ENCODE data around the gene DFFA.

DFFA gene

GRCh38 chr1:10438677-10439163 lies 33.6 kb downstream of the DFFA start:
- Histone ChIP-seq H3K4me2 (ENCODE audit: low read length) (no peak overlapping the region), H2BK5ac (ENCODE audit: low read depth, low read length, poor library complexity) (no peak overlapping the region), H3K18ac (ENCODE audit: low read length) (no peak overlapping the region), H2BK12ac (ENCODE audit: low read length) (no peak overlapping the region), H4K12ac (ENCODE audit: low read depth, low read length) (no peak overlapping the region), H4K91ac (ENCODE audit: low read depth, low read length) (no peak overlapping the region), H3K79me1 (ENCODE audit: low read length) (no peaks in the 10 kb centered on the region), H3K4me1 (ENCODE audit: control insufficient read depth in 1 of 2, insufficient read depth in 2 of 2, low read length in 2 of 2) (peaks cover 3 to 4% of the 10 kb centered on the region in 2 experiments), H2AK5ac (ENCODE audit: low read length) (no peak overlapping the region), H4K8ac (ENCODE audit: low read depth, low read length) (no peak overlapping the region), H2BK120ac (ENCODE audit: insufficient read depth, low read length, poor library complexity) (no peak overlapping the region), H3K27ac (ENCODE audit: low read depth, low read length) (no peak overlapping the region), H3K14ac (ENCODE audit: low read length) (no peak overlapping the region), H3K9ac (ENCODE audit: low read length) (no peak overlapping the region), H3K36me3 (ENCODE audit: control insufficient read depth in 1 of 2, insufficient read depth in 2 of 2, low read length in 2 of 2) (peaks cover 0 to 2% of the 10 kb centered on the region in 2 experiments), H3K4ac (ENCODE audit: low read depth, low read length) (no peak overlapping the region), H3K4me3 (ENCODE audit: low read depth, low read length) (no peak overlapping the region), H2AFZ (ENCODE audit: insufficient read depth, low read length, poor library complexity) (no peak overlapping the region), H3K79me2 (ENCODE audit: control insufficient read depth, insufficient read depth, low read length, poor library complexity) (no peaks in the 10 kb centered on the region), H3K9me3 (ENCODE audit: insufficient read depth, low read depth, low read length) (no peaks in the 10 kb centered on the region), H3K23ac (ENCODE audit: low read length) (no peak overlapping the region), H3K27me3 (ENCODE audit: insufficient read depth, low read length) (no peaks in the 10 kb centered on the region)
- no peak for DNase-seq
- no CpG with 5 or more reads among the region's 7 CpGs for WGBS (ENCODE audit: extremely low coverage, insufficient coverage, insufficient read length)

GRCh38 chr1:10437052-10437451 lies 35.3 kb downstream of the DFFA start:
- Histone ChIP-seq H3K79me2 (ENCODE audit: control insufficient read depth, insufficient read depth, low read length, poor library complexity) (no peaks in the 10 kb centered on the region), H2AK5ac (ENCODE audit: low read length) (no peak overlapping the region), H3K9ac (ENCODE audit: low read length) (no peak overlapping the region), H3K4me3 (ENCODE audit: low read depth, low read length) (no peak overlapping the region), H3K27ac (ENCODE audit: low read depth, low read length) (no peak overlapping the region), H4K8ac (ENCODE audit: low read depth, low read length) (no peak overlapping the region), H3K4me1 (ENCODE audit: control insufficient read depth in 1 of 2, insufficient read depth in 2 of 2, low read length in 2 of 2) (peaks cover 3 to 4% of the 10 kb centered on the region in 2 experiments), H3K27me3 (ENCODE audit: insufficient read depth, low read length) (no peaks in the 10 kb centered on the region), H3K23ac (ENCODE audit: low read length) (no peak overlapping the region), H2BK120ac (ENCODE audit: insufficient read depth, low read length, poor library complexity) (no peak overlapping the region), H2BK5ac (ENCODE audit: low read depth, low read length, poor library complexity) (no peak overlapping the region), H3K18ac (ENCODE audit: low read length) (no peak overlapping the region), H3K36me3 (ENCODE audit: control insufficient read depth in 1 of 2, insufficient read depth in 2 of 2, low read length in 2 of 2) (peaks cover 0 to 2% of the 10 kb centered on the region in 2 experiments), H3K4ac (ENCODE audit: low read depth, low read length) (no peak overlapping the region), H3K4me2 (ENCODE audit: low read length) (no peak overlapping the region), H2AFZ (ENCODE audit: insufficient read depth, low read length, poor library complexity) (no peak overlapping the region), H4K91ac (ENCODE audit: low read depth, low read length) (no peak overlapping the region), H3K79me1 (ENCODE audit: low read length) (no peaks in the 10 kb centered on the region), H3K9me3 (ENCODE audit: insufficient read depth, low read depth, low read length) (no peaks in the 10 kb centered on the region), H2BK12ac (ENCODE audit: low read length) (no peak overlapping the region), H3K14ac (ENCODE audit: low read length) (no peak overlapping the region), H4K12ac (ENCODE audit: low read depth, low read length) (no peak overlapping the region)
- WGBS (ENCODE audit: extremely low coverage, insufficient coverage, insufficient read length): no CpG with 5 or more reads among the region's 1 CpG
- no peak for DNase-seq

GRCh38 chr1:10434590-10434989 lies 37.7 kb downstream of the DFFA start:
- H2AK5ac ChIP-seq (ENCODE audit: low read length): no peak overlapping the region
- no peaks in the 10 kb centered on the region for H3K36me3 ChIP-seq (ENCODE audit: control insufficient read depth in 1 of 2, insufficient read depth in 2 of 2, low read length in 2 of 2)
- H3K79me2 ChIP-seq (ENCODE audit: control insufficient read depth, insufficient read depth, low read length, poor library complexity): no peaks in the 10 kb centered on the region
- DNase-seq: no peak
- WGBS (ENCODE audit: extremely low coverage, insufficient coverage, insufficient read length): no CpG with 5 or more reads among the region's 5 CpGs
- H3K4me2 ChIP-seq (ENCODE audit: low read length): no peak overlapping the region
- no peak overlapping the region for H3K27ac ChIP-seq (ENCODE audit: low read depth, low read length)
- no peak overlapping the region for H2BK5ac ChIP-seq (ENCODE audit: low read depth, low read length, poor library complexity)
- H4K91ac ChIP-seq (ENCODE audit: low read depth, low read length): no peak overlapping the region
- no peak overlapping the region for H2AFZ ChIP-seq (ENCODE audit: insufficient read depth, low read length, poor library complexity)
- no peak overlapping the region for H4K12ac ChIP-seq (ENCODE audit: low read depth, low read length)
- H3K9me3 ChIP-seq (ENCODE audit: insufficient read depth, low read depth, low read length): no peaks in the 10 kb centered on the region
- H3K9ac ChIP-seq (ENCODE audit: low read length): no peak overlapping the region
- no peak overlapping the region for H3K14ac ChIP-seq (ENCODE audit: low read length)
- no peak overlapping the region for H3K18ac ChIP-seq (ENCODE audit: low read length)
- H4K8ac ChIP-seq (ENCODE audit: low read depth, low read length): no peak overlapping the region
- no peak overlapping the region for H3K4me3 ChIP-seq (ENCODE audit: low read depth, low read length)
- H3K23ac ChIP-seq (ENCODE audit: low read length): no peak overlapping the region
- no peak overlapping the region for H2BK120ac ChIP-seq (ENCODE audit: insufficient read depth, low read length, poor library complexity)
- H3K79me1 ChIP-seq (ENCODE audit: low read length): peaks cover 7% of the 10 kb centered on the region
- no peak overlapping the region for H3K4ac ChIP-seq (ENCODE audit: low read depth, low read length)
- no peak overlapping the region for H2BK12ac ChIP-seq (ENCODE audit: low read length)
- H3K27me3 ChIP-seq (ENCODE audit: insufficient read depth, low read length): no peaks in the 10 kb centered on the region
- peaks cover 6 to 10% of the 10 kb centered on the region in 2 experiments for H3K4me1 ChIP-seq (ENCODE audit: control insufficient read depth in 1 of 2, insufficient read depth in 2 of 2, low read length in 2 of 2)

- Histone ChIP-seq H2AFZ (ENCODE audit: insufficient read depth, low read length, poor library complexity) (no peak overlapping the region), H3K23ac (ENCODE audit: low read length) (no peak overlapping the region), H4K91ac (ENCODE audit: low read depth, low read length) (no peak overlapping the region), H2BK120ac (ENCODE audit: insufficient read depth, low read length, poor library complexity) (no peak overlapping the region), H3K4me3 (ENCODE audit: low read depth, low read length) (no peak overlapping the region), H3K9ac (ENCODE audit: low read length) (no peak overlapping the region), H2AK5ac (ENCODE audit: low read length) (no peak overlapping the region), H3K27ac (ENCODE audit: low read depth, low read length) (no peak overlapping the region), H3K4me1 (ENCODE audit: control insufficient read depth in 1 of 2, insufficient read depth in 2 of 2, low read length in 2 of 2) (peaks cover 6 to 9% of the 10 kb centered on the region in 2 experiments), H2BK12ac (ENCODE audit: low read length) (no peak overlapping the region), H4K12ac (ENCODE audit: low read depth, low read length) (no peak overlapping the region), H2BK5ac (ENCODE audit: low read depth, low read length, poor library complexity) (no peak overlapping the region), H3K18ac (ENCODE audit: low read length) (no peak overlapping the region), H4K8ac (ENCODE audit: low read depth, low read length) (no peak overlapping the region), H3K36me3 (ENCODE audit: control insufficient read depth in 1 of 2, insufficient read depth in 2 of 2, low read length in 2 of 2) (no peaks in the 10 kb centered on the region), H3K14ac (ENCODE audit: low read length) (no peak overlapping the region), H3K79me1 (ENCODE audit: low read length) (peaks cover 7% of the 10 kb centered on the region), H3K4ac (ENCODE audit: low read depth, low read length) (no peak overlapping the region), H3K27me3 (ENCODE audit: insufficient read depth, low read length) (no peaks in the 10 kb centered on the region), H3K79me2 (ENCODE audit: control insufficient read depth, insufficient read depth, low read length, poor library complexity) (no peaks in the 10 kb centered on the region), H3K9me3 (ENCODE audit: insufficient read depth, low read depth, low read length) (no peaks in the 10 kb centered on the region), H3K4me2 (ENCODE audit: low read length) (no peak overlapping the region)
- DNase-seq: no peak
- WGBS (ENCODE audit: extremely low coverage, insufficient coverage, insufficient read length): no CpG with 5 or more reads among the region's 11 CpGs
Observed at GRCh38 chr1:10433790-10434189, 38.5 kb downstream of the DFFA start.
